GM12878 (cell line): ENCODE results near the gene NLRC3. TPM values are rescaled to one million over a fixed set of nuclear protein-coding genes. Genes with fewer than 3 reads are reported as not detected.

Experiments used
- ATF7 ChIP-seq: fragments of 450-650 bp; IDR thresholded peaks from 2 replicates; pipeline ENCODE4 v1.6.1; 2016; ENCODE audit warnings: low read depth, mild to moderate bottlenecking
- BACH1 ChIP-seq: fragments of 450-650 bp; IDR thresholded peaks from 2 replicates; pipeline ENCODE4 v1.6.1; 2017; ENCODE audit warnings: mild to moderate bottlenecking, borderline replicate concordance
- EGR1 ChIP-seq, 2 experiments: IDR thresholded peaks; 1 replicate in 1 of 2; 2 replicates in 1 of 2; pipeline ENCODE4 v1.6.1; 2011 to 2012; ENCODE audit warnings: low read depth in 2 of 2, low read length in 2 of 2, borderline replicate concordance in 1 of 2, mild to moderate bottlenecking in 1 of 2, moderate library complexity in 1 of 2
- ESRRA ChIP-seq: IDR thresholded peaks from 2 replicates; pipeline ENCODE4 v1.6.1; 2012; ENCODE audit warnings: mild to moderate bottlenecking, low read length, improper control_type of control experiment
- ETV6 ChIP-seq, 2 experiments: fragments of 450-650 bp in 1 of 2; IDR thresholded peaks in 1 of 2; conservative IDR thresholded peaks in 1 of 2; 2 replicates each; pipeline ENCODE4 v1.6.1; 2014; ENCODE audit warnings: antibody characterized with exemption in 1 of 2, borderline replicate concordance in 1 of 2, low read depth in 1 of 2, mild to moderate bottlenecking in 1 of 2, moderate library complexity in 1 of 2
- HDGF ChIP-seq: fragments of 450-650 bp; IDR thresholded peaks from 2 replicates; pipeline ENCODE4 v1.6.1; 2016; ENCODE audit warnings: antibody characterized with exemption
- MEF2B ChIP-seq: fragments of 450-650 bp; IDR thresholded peaks from 2 replicates; pipeline ENCODE4 v1.6.1; 2018; ENCODE audit warnings: mild to moderate bottlenecking, moderate library complexity; ENCODE audit not compliant: partially characterized antibody, poor library complexity, severe bottlenecking
- MTA3 ChIP-seq: IDR thresholded peaks from 2 replicates; pipeline ENCODE4 v1.6.1; 2012; ENCODE audit warnings: low read length, inconsistent platforms, borderline replicate concordance
- MYB ChIP-seq: fragments of 150-350 bp; IDR thresholded peaks from 2 replicates; pipeline ENCODE4 v1.6.1; 2014; ENCODE audit warnings: mild to moderate bottlenecking, low read depth, low read length, borderline replicate concordance
- NR2F1 ChIP-seq: fragments of 450-650 bp; conservative IDR thresholded peaks from 2 replicates; pipeline ENCODE4 v1.6.1; 2017; ENCODE audit warnings: mild to moderate bottlenecking
- RAD51 ChIP-seq: fragments of 450-650 bp; IDR thresholded peaks from 2 replicates; pipeline ENCODE4 v1.6.1; 2016; ENCODE audit warnings: moderate library complexity, mild to moderate bottlenecking, inconsistent platforms
- RFX5 ChIP-seq: IDR thresholded peaks from 2 replicates; pipeline ENCODE4 v1.6.1; 2011; ENCODE audit warnings: low read depth, low read length, improper control_type of control experiment
- SMC3 ChIP-seq: IDR thresholded peaks from 2 replicates; pipeline ENCODE4 v1.6.1; 2011; ENCODE audit warnings: low read length, improper control_type of control experiment, borderline replicate concordance
- STAT1 ChIP-seq: fragments of 450-650 bp; conservative IDR thresholded peaks from 2 replicates; pipeline ENCODE4 v1.6.1; 2014; ENCODE audit warnings: antibody characterized with exemption, mild to moderate bottlenecking
- TAF1 ChIP-seq: IDR thresholded peaks from 2 replicates; pipeline ENCODE4 v1.6.1; 2011; ENCODE audit warnings: mild to moderate bottlenecking, low read depth, low read length, borderline replicate concordance
- WRNIP1 ChIP-seq: IDR thresholded peaks from 2 replicates; pipeline ENCODE4 v1.6.1; 2011; ENCODE audit warnings: low read depth, low read length, improper control_type of control experiment, borderline replicate concordance
- polyA plus RNA-seq, 11 experiments: library from polyadenylated mRNA; depleted of rRNA in 4 of 11; unstranded in 6 of 11; stranded (reverse) in 5 of 11; fragments of >200 nt; fragmentation: Nextera tagmentation in 4 of 11; fragmentation: Illumina TruSeq in 1 of 11; extraction: Ambion mirVana in 4 of 11; extraction: Trizol in 1 of 11; gene quantifications; 1 replicate in 1 of 11; 2 replicates in 10 of 11; pipeline versions ENCODE4 v1.2.1 to v1.2.3, GENCODE V29; 2011 to 2016; ENCODE audit warnings: inconsistent platforms in 2 of 11, missing spikeins in 2 of 11, low read depth in 1 of 11
- total RNA-seq, 4 experiments: library from RNA; depleted of rRNA in 3 of 4; stranded (reverse); fragments of >200 nt in 3 of 4; fragmentation: Illumina TruSeq in 1 of 4; extraction: Trizol in 1 of 4; gene quantifications; 2 replicates each; pipeline versions ENCODE4 v1.2.1 to v1.2.3, GENCODE V29; 2013 to 2021
- TF ChIP-seq, protein P1 (sequence below): fragments of 450-650 bp; conservative IDR thresholded peaks from 2 replicates; pipeline ENCODE4 v1.6.1; 2017; ENCODE audit warnings: mild to moderate bottlenecking, moderate library complexity
- TF ChIP-seq, protein P2 (sequence below): IDR thresholded peaks from 2 replicates; pipeline ENCODE4 v1.6.1; 2011; ENCODE audit warnings: low read depth, mild to moderate bottlenecking, low read length, moderate library complexity, borderline replicate concordance; ENCODE audit errors: extremely low read depth
- TF ChIP-seq, protein P3 (sequence below): fragments of 450-650 bp; IDR thresholded peaks from 2 replicates; pipeline ENCODE4 v1.6.1; 2017; ENCODE audit warnings: antibody characterized with exemption, mild to moderate bottlenecking, moderate library complexity
- TF ChIP-seq, protein P4 (sequence below): IDR thresholded peaks from 2 replicates; pipeline ENCODE4 v1.6.1; 2011; ENCODE audit warnings: low read depth, low read length, improper control_type of control experiment, borderline replicate concordance
- TF ChIP-seq, protein P5 (sequence below): IDR thresholded peaks from 2 replicates; pipeline ENCODE4 v1.6.1; 2012; ENCODE audit warnings: low read depth, low read length, improper control_type of control experiment

NLRC3 gene
- total and polyA plus RNA-seq, 10 of the 15 experiments (the other 5 are each of a cell fraction or from before 2014, with no cell fraction given): 2.2 to 17.8 (median 7.6) TPM

DNA sequence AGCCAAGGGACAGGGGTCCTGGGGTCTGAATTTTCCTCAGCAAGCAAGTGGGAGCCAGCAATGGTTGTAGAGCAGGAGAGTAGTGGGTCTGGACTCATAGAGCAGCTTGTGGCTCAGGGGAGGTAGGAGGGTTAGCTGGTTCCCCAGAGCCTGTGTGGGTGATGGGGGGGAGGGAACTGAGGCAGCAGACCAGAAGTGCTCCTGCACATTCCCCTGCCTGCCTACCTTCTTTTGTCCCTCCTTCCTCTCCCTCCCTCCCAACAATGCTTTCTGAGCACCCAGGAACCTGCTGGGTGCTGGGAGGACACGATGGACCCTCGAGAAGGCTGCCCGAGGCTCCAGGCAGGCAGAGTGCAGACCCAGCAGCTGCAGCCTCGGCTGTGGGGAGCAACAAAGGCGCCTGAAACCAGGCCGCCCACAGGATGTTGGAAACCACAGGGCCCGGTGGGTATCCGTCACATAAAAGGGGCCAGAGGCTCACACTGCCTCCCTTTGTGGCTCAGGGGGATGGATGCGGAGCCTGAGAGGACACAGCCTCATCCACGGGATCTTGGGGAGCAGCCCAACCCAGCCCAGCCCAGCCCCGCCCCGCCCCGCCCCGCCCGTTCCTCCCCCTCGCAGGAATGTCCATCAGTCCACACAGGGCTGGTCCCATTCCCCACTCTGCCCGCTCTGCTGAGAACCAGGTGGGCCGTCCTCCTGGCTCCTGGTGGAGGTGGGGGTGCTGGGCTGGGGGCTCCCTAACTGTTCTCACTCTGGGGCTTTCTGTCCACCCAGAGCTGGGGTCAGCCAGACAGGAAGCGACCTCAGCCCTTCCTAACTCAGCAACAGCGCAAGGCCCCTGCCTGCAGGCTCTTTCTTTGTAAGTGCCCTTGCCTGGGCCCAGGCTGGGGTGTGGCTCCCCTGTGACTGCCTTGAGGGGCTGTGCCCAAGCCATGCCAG lies 1.7 kb upstream of the NLRC3 start (continued):
- no peak for TF ChIP-seq ATF7
- TF ChIP-seq, protein P1, sequence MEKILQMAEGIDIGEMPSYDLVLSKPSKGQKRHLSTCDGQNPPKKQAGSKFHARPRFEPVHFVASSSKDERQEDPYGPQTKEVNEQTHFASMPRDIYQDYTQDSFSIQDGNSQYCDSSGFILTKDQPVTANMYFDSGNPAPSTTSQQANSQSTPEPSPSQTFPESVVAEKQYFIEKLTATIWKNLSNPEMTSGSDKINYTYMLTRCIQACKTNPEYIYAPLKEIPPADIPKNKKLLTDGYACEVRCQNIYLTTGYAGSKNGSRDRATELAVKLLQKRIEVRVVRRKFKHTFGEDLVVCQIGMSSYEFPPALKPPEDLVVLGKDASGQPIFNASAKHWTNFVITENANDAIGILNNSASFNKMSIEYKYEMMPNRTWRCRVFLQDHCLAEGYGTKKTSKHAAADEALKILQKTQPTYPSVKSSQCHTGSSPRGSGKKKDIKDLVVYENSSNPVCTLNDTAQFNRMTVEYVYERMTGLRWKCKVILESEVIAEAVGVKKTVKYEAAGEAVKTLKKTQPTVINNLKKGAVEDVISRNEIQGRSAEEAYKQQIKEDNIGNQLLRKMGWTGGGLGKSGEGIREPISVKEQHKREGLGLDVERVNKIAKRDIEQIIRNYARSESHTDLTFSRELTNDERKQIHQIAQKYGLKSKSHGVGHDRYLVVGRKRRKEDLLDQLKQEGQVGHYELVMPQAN: no peak
- TF ChIP-seq BACH1: 0 out of 2 replicates have a peak, but pooled peaks have one; percentile 16
- no peak for TF ChIP-seq RAD51
- TF ChIP-seq, protein P2, sequence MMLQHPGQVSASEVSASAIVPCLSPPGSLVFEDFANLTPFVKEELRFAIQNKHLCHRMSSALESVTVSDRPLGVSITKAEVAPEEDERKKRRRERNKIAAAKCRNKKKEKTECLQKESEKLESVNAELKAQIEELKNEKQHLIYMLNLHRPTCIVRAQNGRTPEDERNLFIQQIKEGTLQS: no peak
- TF ChIP-seq MEF2B: peak; percentile 49
- TF ChIP-seq RFX5: no peak
- no peak for TF ChIP-seq NR2F1
- no peak for TF ChIP-seq HDGF
- peak in 1 of 2 experiments; percentile 54; a peak in 1 of 3 replicates for TF ChIP-seq EGR1 (IDR thresholded peaks at IDR 0.05; ENCODE audit: borderline replicate concordance in 1 of 2, low read depth in 2 of 2, low read length in 2 of 2)
- TF ChIP-seq MYB: no peak
- TF ChIP-seq MTA3: 0 out of 2 replicates have a peak, but pooled peaks have one; percentile 20
- TF ChIP-seq ETV6 (conservative IDR thresholded peaks at IDR 0.05 in 1 of 2, IDR thresholded peaks at IDR 0.05 in 1 of 2; ENCODE audit: borderline replicate concordance in 1 of 2, low read depth in 1 of 2): 0 out of 4 replicates have a peak, but pooled peaks of 1 of the 2 experiments have one; percentile 42
- no peak for TF ChIP-seq ESRRA
- TF ChIP-seq, protein P3, sequence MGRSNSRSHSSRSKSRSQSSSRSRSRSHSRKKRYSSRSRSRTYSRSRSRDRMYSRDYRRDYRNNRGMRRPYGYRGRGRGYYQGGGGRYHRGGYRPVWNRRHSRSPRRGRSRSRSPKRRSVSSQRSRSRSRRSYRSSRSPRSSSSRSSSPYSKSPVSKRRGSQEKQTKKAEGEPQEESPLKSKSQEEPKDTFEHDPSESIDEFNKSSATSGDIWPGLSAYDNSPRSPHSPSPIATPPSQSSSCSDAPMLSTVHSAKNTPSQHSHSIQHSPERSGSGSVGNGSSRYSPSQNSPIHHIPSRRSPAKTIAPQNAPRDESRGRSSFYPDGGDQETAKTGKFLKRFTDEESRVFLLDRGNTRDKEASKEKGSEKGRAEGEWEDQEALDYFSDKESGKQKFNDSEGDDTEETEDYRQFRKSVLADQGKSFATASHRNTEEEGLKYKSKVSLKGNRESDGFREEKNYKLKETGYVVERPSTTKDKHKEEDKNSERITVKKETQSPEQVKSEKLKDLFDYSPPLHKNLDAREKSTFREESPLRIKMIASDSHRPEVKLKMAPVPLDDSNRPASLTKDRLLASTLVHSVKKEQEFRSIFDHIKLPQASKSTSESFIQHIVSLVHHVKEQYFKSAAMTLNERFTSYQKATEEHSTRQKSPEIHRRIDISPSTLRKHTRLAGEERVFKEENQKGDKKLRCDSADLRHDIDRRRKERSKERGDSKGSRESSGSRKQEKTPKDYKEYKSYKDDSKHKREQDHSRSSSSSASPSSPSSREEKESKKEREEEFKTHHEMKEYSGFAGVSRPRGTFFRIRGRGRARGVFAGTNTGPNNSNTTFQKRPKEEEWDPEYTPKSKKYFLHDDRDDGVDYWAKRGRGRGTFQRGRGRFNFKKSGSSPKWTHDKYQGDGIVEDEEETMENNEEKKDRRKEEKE: no peak
- TF ChIP-seq, protein P4, sequence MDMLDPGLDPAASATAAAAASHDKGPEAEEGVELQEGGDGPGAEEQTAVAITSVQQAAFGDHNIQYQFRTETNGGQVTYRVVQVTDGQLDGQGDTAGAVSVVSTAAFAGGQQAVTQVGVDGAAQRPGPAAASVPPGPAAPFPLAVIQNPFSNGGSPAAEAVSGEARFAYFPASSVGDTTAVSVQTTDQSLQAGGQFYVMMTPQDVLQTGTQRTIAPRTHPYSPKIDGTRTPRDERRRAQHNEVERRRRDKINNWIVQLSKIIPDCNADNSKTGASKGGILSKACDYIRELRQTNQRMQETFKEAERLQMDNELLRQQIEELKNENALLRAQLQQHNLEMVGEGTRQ: no peak
- TF ChIP-seq STAT1: no peak
- TF ChIP-seq SMC3: no peak
- TF ChIP-seq TAF1: 0 out of 2 replicates have a peak, but pooled peaks have one; percentile 49
- no peak for TF ChIP-seq WRNIP1
- TF ChIP-seq, protein P5, sequence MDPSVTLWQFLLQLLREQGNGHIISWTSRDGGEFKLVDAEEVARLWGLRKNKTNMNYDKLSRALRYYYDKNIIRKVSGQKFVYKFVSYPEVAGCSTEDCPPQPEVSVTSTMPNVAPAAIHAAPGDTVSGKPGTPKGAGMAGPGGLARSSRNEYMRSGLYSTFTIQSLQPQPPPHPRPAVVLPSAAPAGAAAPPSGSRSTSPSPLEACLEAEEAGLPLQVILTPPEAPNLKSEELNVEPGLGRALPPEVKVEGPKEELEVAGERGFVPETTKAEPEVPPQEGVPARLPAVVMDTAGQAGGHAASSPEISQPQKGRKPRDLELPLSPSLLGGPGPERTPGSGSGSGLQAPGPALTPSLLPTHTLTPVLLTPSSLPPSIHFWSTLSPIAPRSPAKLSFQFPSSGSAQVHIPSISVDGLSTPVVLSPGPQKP: no peak
